ENCODE measurements around the gene EVC.

The EVC gene

DNA sequence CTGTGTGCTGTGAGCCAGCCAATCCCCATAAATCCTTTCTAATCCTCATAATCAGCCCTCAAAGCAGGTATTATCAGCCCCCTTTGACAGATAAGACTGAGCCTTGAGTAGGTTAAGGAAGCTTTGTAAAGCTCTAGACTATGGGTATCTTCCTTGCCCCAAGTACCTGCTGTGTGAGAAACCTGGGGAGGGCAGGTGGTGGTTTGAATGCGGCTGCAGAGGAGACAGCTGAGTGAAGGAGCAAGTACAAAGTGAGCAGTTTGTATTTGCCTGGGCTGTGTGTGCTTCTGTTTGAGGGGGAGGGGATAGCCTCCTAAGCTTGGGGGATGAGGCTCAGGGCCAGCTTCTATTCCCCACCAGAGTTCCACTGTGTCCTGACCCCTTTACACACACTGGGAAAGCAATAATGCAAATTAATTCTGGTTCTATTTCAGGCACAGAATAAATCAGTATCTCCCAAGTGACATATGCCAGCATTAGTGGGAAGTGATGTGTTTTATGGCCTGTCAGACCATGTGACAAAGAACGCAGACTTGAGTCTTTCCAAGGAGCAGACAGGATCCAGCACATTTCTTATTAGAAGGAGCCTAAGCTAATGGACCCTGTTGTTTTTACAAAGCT is 63.5 kb downstream of the EVC start:
- H3K27ac ChIP-seq, result no peak overlapping the region
- no peak overlapping the region for H3K4me2 ChIP-seq
- H3K4me1 ChIP-seq, result no peaks in the 10 kb centered on the region
- H3K36me3 ChIP-seq, result peaks cover 9 to 27% (median 14%) of the 10 kb centered on the region in 11 experiments; a peak in 15 of 22 replicates
- no peaks in the 10 kb centered on the region for H4K20me1 ChIP-seq
- H3K9ac ChIP-seq, result no peak overlapping the region
- no peak for TF ChIP-seq Cebpa-rat (IDR thresholded peaks at IDR 0.05)
- H3K9me3 ChIP-seq (replicated peaks in 1 of 11), result peaks cover 25 to 34% (median 28%) of the 10 kb centered on the region in 11 experiments
- no peak overlapping the region for H3K4me3 ChIP-seq
- H3K27me3 ChIP-seq, result no peaks in the 10 kb centered on the region

DNA sequence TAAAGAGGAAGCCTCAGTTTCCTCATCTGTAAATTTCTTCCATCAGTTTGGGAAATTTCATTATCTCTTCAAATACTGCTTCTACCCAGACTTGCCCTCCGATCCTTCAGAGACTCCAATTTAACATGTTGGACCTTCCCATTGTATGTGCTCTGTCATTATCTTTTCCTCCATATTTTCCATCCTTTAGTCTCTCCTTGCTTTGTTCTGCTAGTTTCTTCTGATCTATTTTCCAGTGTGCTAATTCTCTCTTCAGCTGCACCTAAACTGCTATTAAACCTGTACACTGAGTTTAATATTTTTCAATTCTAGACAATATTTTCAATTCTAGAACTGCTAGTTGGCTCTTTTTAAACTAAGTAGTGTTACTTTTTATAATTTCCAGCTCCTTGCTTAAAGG is 65.5 kb downstream of the EVC start:
- Histone ChIP-seq H3K9me3 (replicated peaks in 1 of 11) (peaks cover 16 to 19% (median 18%) of the 10 kb centered on the region in 11 experiments), H3K4me2 (no peak overlapping the region), H3K36me3 (peaks cover 5 to 14% (median 11%) of the 10 kb centered on the region in 11 experiments; a peak in 12 of 22 replicates), H3K4me3 (no peak overlapping the region), H3K27me3 (no peaks in the 10 kb centered on the region), H3K4me1 (no peaks in the 10 kb centered on the region), H3K9ac (no peak overlapping the region), H4K20me1 (no peaks in the 10 kb centered on the region), H3K27ac (no peak overlapping the region)
- no peak for TF ChIP-seq Cebpa-rat (IDR thresholded peaks at IDR 0.05)

DNA sequence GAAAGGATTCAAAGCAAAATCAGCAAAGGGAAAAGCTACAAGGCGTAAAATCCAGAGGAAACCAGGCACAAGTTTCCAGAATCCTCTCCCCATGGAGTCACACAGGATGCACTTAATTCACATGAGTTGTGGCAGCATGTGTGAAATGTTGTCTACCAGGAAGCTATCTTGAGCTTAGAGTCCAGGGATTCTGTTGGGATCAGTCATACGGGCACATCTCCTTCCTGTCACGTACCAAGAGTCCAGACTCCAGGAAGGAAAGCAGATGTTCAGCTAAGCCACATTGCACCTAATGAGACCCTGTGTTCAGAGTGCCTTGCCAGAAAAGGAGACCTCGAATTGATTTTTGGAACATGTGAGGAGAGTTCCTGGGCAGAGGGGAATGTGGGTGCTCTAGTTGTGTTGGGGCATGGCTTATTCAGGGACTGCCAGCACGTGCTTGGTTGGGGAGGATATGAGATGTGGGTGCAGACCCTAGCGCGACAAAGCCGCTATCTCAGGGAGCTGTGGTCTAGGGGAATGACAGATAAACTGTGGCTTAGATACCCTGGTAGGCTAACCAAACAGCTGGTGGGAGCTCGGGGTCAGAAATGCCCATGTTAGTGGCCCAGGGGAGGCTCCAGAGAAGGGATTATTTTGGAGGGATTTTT is 70.0 kb downstream of the EVC start:
- Histone ChIP-seq H3K4me2 (no peak overlapping the region), H3K9me3 (replicated peaks in 1 of 11) (peaks cover 16 to 18% (median 18%) of the 10 kb centered on the region in 11 experiments), H3K27ac (no peak overlapping the region), H3K4me3 (no peak overlapping the region), H4K20me1 (0 out of 22 replicates have a peak, but pooled peaks cover 0 to 6% (median 0%) of the 10 kb centered on the region in 11 experiments), H3K9ac (no peak overlapping the region), H3K27me3 (no peaks in the 10 kb centered on the region), H3K4me1 (no peaks in the 10 kb centered on the region), H3K36me3 (peaks cover 11 to 39% (median 26%) of the 10 kb centered on the region in 11 experiments; a peak in 17 of 22 replicates)
- no peak for TF ChIP-seq Cebpa-rat (IDR thresholded peaks at IDR 0.05)

DNA sequence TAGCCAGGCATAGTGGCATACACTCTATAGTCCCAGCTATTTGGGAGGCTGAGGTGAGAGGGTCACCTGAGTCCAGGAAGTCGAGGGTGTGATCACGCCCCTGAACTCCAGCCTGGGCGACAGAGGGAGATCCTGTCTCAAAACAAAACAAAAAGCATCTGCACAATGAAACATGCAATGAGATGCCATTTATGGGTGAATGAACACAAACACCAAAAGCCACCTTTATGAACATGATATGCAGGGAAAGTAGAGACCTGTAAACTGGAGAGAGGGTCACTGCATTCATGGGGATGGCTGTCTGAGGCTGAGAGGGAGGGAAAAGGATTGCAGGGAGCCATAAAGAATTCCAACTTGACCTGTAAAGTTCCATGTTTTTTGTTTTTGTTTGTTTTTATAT is 70.7 kb downstream of the EVC start:
- Histone ChIP-seq H3K36me3 (peaks cover 7 to 37% (median 24%) of the 10 kb centered on the region in 11 experiments; a peak in 17 of 22 replicates), H3K4me1 (no peaks in the 10 kb centered on the region), H3K27me3 (no peaks in the 10 kb centered on the region), H4K20me1 (0 out of 22 replicates have a peak, but pooled peaks cover 0 to 6% (median 0%) of the 10 kb centered on the region in 11 experiments), H3K9ac (no peak overlapping the region), H3K9me3 (replicated peaks in 1 of 11) (peaks cover 9 to 11% (median 10%) of the 10 kb centered on the region in 11 experiments), H3K27ac (no peak overlapping the region), H3K4me2 (no peak overlapping the region), H3K4me3 (no peak overlapping the region)
- no peak for TF ChIP-seq Cebpa-rat (IDR thresholded peaks at IDR 0.05)

DNA sequence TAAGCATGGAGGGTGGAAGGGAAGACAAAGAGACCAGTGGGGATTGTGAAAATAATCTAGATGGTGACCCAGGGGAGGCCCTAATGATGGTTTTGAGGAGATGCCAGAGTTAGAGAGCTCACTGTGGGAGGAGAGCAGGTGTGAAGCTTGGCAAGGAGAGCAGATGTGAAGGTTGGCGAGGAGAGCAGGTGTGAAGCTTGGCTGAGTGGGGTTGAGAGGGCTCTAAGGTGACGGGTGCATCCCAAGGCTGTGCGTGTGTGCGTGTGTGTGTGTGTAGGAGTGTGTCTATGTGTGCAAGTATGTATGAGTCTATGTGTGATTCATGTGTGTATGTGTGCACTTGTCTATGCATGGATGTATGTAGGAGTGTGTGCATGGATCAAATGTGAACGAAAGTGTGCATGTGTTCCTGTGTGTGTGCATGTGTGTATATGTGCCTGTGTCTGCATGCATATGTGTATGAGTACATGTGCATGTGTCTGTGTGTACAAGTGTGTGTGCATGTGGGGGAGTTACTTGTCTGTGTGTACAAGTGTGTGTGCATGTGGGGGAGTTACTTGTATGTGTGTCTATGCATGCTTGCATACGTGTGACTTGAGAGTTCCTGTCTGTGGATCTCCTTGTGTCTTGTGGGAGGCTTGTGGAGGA is 72.0 kb downstream of the EVC start:
- 0 out of 22 replicates have a peak, but pooled peaks cover 0 to 6% (median 0%) of the 10 kb centered on the region in 11 experiments for H4K20me1 ChIP-seq
- no peak for TF ChIP-seq Cebpa-rat (IDR thresholded peaks at IDR 0.05)
- H3K36me3 ChIP-seq, result peaks cover 12 to 42% (median 25%) of the 10 kb centered on the region in 11 experiments; a peak in 18 of 22 replicates
- H3K9ac ChIP-seq, result no peak overlapping the region
- H3K9me3 ChIP-seq (replicated peaks in 1 of 11), result peaks cover 0 to 11% (median 8%) of the 10 kb centered on the region in 11 experiments; a peak in 15 of 22 replicates
- no peak overlapping the region for H3K4me2 ChIP-seq
- H3K4me1 ChIP-seq, result no peaks in the 10 kb centered on the region
- H3K4me3 ChIP-seq, result no peak overlapping the region
- no peak overlapping the region for H3K27ac ChIP-seq
- no peaks in the 10 kb centered on the region for H3K27me3 ChIP-seq

DNA sequence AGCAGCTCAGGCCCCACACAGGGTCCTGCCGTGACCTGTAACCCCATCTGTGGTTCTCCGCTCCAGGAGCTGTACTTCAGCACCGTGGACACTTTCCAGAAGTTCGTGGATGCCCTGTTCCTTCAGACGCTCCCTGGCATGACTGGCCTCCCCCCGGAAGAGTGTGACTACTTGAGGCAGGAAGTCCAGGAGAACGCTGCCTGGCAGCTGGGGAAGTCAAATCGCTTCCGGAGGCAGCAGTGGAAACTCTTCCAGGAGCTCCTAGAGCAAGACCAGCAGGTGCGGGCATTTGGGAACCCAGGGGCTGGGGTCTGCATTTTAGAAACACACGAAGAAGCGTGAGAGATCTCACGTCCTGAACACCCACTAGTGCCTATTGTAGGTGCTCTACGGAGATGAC is 72.5 kb downstream of the EVC start:
- no peak for TF ChIP-seq Cebpa-rat (IDR thresholded peaks at IDR 0.05)
- Histone ChIP-seq H3K27ac (no peak overlapping the region), H4K20me1 (0 out of 22 replicates have a peak, but pooled peaks cover 0 to 6% (median 0%) of the 10 kb centered on the region in 11 experiments), H3K27me3 (no peaks in the 10 kb centered on the region), H3K4me3 (no peak overlapping the region), H3K9ac (no peak overlapping the region), H3K4me2 (no peak overlapping the region), H3K9me3 (replicated peaks in 1 of 11) (peaks cover 0 to 16% (median 11%) of the 10 kb centered on the region in 11 experiments; a peak in 15 of 22 replicates), H3K36me3 (peaks cover 15 to 44% (median 30%) of the 10 kb centered on the region in 11 experiments; a peak in 18 of 22 replicates), H3K4me1 (no peaks in the 10 kb centered on the region)

DNA sequence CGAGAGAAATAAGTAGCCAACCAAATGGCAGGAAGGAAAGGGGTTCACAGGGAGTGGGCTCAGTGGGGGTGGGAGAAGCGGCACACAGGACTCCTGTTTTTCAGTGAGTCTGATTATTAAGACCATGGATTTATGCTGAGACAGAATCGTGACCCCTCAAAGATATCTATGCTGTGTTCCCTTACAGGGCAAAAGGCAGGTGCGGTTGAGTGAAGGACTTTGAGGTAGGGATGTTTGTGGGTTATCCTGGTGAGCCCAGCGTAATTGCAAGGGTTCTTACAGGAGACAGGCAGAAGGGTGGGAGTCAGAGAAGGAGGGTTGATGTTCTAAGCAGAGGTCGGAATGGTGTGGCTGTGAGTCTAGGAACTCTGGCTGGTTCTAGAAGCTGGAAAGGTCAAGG is 73.0 kb downstream of the EVC start:
- TF ChIP-seq Cebpa-rat (IDR thresholded peaks at IDR 0.05), result no peak
- 0 out of 22 replicates have a peak, but pooled peaks cover 0 to 6% (median 0%) of the 10 kb centered on the region in 11 experiments for H4K20me1 ChIP-seq
- no peak overlapping the region for H3K4me2 ChIP-seq
- no peak overlapping the region for H3K27ac ChIP-seq
- no peak overlapping the region for H3K4me3 ChIP-seq
- H3K36me3 ChIP-seq, result peaks cover 15 to 48% (median 31%) of the 10 kb centered on the region in 11 experiments; a peak in 18 of 22 replicates
- peaks cover 0 to 16% (median 11%) of the 10 kb centered on the region in 11 experiments; a peak in 15 of 22 replicates for H3K9me3 ChIP-seq (replicated peaks in 1 of 11)
- H3K9ac ChIP-seq, result no peak overlapping the region
- no peaks in the 10 kb centered on the region for H3K4me1 ChIP-seq
- H3K27me3 ChIP-seq, result no peaks in the 10 kb centered on the region

DNA sequence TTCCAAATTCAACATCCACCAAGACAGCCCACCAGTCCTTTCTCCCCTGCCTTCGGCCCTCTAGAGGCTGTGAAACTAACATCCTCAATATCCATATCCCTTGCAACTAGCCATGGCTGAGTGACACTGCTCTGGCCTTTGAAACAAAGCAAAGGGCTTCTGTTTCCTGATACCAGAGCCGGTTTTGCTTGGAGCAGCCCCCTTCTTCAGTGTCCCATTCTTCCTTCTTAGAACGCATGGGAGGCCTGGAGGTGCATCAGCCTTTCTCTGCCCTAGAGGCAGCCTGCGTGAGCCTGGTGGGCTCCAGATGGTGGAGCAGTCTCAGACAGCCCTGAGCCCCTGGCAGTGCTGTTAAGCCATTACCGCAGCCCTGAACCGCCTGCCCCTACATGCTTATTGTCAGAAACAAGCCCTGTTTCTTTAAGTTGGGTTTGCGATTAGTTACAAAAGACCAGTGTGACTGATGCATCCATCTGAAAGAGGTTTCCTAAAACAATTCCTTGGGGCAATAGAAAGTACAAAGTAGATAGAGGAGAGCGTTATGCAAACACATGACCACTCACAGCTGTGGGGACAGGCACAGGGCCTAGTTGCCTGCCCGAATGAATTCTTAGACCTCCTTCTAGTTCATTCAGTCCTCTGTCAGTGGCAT is 74.1 kb downstream of the EVC start:
- H4K20me1 ChIP-seq, result 0 out of 22 replicates have a peak, but pooled peaks cover 0 to 6% (median 0%) of the 10 kb centered on the region in 11 experiments
- H3K4me1 ChIP-seq, result no peaks in the 10 kb centered on the region
- no peaks in the 10 kb centered on the region for H3K27me3 ChIP-seq
- H3K27ac ChIP-seq, result no peak overlapping the region
- no peak overlapping the region for H3K4me3 ChIP-seq
- H3K36me3 ChIP-seq, result peaks cover 15 to 56% (median 31%) of the 10 kb centered on the region in 11 experiments; a peak in 18 of 22 replicates
- H3K9me3 ChIP-seq (replicated peaks in 1 of 11), result peaks cover 0 to 16% (median 11%) of the 10 kb centered on the region in 11 experiments; a peak in 15 of 22 replicates
- H3K4me2 ChIP-seq, result no peak overlapping the region
- H3K9ac ChIP-seq, result no peak overlapping the region
- no peak for TF ChIP-seq Cebpa-rat (IDR thresholded peaks at IDR 0.05)
